IgD-negative memory B cell (primary cell): ENCODE results near the gene BPIFA2. TPM values are rescaled to one million over a fixed set of nuclear protein-coding genes. Genes with fewer than 3 reads are reported as not detected.
"Not testable (repeated sequence)": the region's sequence is repeated elsewhere in the genome, so short reads cannot be mapped to it uniquely, and the experiment has no call there.

ENCODE experiments used
- H3K27ac Mint-ChIP-seq, 3 donors: one replicate each; pipeline ENCODE4 v1.8.0; 2020 to 2022; ENCODE audit warnings: mild to moderate bottlenecking in 3 of 3, mixed read lengths in 3 of 3, moderate library complexity in 1 of 3
- H3K27me3 Mint-ChIP-seq: one replicate; pipeline ENCODE4 v1.8.0; 2021; ENCODE audit warnings: mixed read lengths
- H3K36me3 Mint-ChIP-seq: one replicate; pipeline ENCODE4 v1.8.0; 2020; ENCODE audit warnings: mild to moderate bottlenecking, mixed read lengths
- H3K4me1 Mint-ChIP-seq, 3 donors: one replicate each; pipeline ENCODE4 v1.8.0; 2020 to 2022; ENCODE audit warnings: mixed read lengths in 3 of 3, mild to moderate bottlenecking in 1 of 3
- H3K4me3 Mint-ChIP-seq, 4 donors: one replicate each; pipeline ENCODE4 v1.8.0; 2020 to 2022; ENCODE audit warnings: mild to moderate bottlenecking in 4 of 4, mixed read lengths in 4 of 4, moderate library complexity in 3 of 4
- H3K9me3 Mint-ChIP-seq, 3 donors: one replicate each; pipeline ENCODE4 v1.8.0; 2020 to 2021; ENCODE audit warnings: mixed read lengths in 3 of 3, mild to moderate bottlenecking in 1 of 3
- polyA plus RNA-seq: library from polyadenylated mRNA; unstranded; fragments of 300-500 nt; fragmentation: Illumina TruSeq; gene quantifications from one replicate; pipeline ENCODE4 v1.2.3, GENCODE V29; 2021

BPIFA2 gene
- polyA plus RNA-seq, 1 donor from 2014 or later = not detected

DNA sequence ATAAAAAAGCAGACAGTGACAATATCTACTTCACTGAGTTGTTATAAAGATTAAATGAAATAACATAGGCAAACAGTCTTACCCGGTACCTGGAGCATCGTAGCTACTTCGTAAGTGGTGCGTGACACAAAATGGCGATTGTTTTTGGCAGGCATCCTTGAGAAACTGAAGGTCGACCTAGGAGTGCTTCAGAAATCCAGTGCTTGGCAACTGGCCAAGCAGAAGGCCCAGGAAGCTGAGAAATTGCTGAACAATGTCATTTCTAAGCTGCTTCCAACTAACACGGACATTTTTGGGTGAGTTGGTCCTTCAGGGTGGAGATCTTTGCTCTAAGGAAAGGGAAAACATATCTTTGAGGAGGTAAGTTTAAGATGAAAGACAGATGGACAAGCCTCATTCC is 4.8 kb downstream of the BPIFA2 start:
- H3K36me3 Mint-ChIP-seq = peaks cover 3% of the 10 kb centered on the region
- H3K27me3 Mint-ChIP-seq = peaks cover 3% of the 10 kb centered on the region
- H3K9me3 Mint-ChIP-seq = peaks cover 9 to 18% (median 13%) of the 10 kb centered on the region in 3 donors
- no peak overlapping the region for H3K4me3 Mint-ChIP-seq
- H3K27ac Mint-ChIP-seq = no peak overlapping the region
- no peaks in the 10 kb centered on the region for H3K4me1 Mint-ChIP-seq

DNA sequence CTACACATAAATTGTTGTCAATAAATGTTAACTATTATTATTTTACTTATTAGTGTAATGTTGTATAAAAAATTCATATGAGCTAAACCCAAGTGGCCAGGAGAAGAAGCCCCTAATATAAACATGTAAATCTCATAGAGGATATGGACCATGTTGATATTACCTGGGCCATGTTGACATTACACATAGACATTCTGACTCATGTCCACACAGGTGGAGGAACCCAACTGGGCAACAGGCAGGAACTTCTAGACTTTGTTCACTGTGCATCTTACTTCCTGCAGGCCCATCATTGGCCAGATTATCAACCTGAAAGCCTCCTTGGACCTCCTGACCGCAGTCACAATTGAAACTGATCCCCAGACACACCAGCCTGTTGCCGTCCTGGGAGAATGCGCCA is 7.2 kb downstream of the BPIFA2 start:
- H3K36me3 Mint-ChIP-seq = no peaks in the 10 kb centered on the region
- peaks cover 2% of the 10 kb centered on the region for H3K27me3 Mint-ChIP-seq
- no peaks in the 10 kb centered on the region for H3K4me1 Mint-ChIP-seq
- no peak overlapping the region for H3K27ac Mint-ChIP-seq
- H3K4me3 Mint-ChIP-seq = no peak overlapping the region
- H3K9me3 Mint-ChIP-seq = peaks cover 2 to 9% (median 6%) of the 10 kb centered on the region in 3 donors

DNA sequence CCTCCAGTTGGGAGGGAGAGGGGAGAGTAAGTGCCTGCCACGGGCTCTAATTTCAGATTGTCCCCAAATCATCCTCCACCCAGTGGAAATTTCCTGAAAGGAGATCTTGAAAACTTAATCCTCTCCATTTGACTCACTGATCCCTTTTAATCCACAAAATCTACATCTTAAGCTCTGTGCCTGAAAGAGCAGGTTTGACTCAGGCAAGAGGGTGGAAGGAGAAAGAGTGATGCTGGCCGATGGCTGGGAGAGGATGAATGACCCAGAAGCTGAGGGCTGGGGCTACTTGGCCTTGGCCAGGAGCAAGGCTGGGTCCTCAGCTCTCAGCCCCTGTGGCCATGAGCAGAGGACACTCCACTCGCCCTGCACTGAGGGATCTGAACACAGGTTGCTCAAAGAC is 8.1 kb downstream of the BPIFA2 start:
- Mint-ChIP-seq H3K27ac (no peak overlapping the region), H3K4me3 (no peak overlapping the region), H3K36me3 (no peaks in the 10 kb centered on the region), H3K27me3 (no peaks in the 10 kb centered on the region), H3K9me3 (peaks cover 0 to 2% (median 0%) of the 10 kb centered on the region in 3 donors), H3K4me1 (no peaks in the 10 kb centered on the region)

DNA sequence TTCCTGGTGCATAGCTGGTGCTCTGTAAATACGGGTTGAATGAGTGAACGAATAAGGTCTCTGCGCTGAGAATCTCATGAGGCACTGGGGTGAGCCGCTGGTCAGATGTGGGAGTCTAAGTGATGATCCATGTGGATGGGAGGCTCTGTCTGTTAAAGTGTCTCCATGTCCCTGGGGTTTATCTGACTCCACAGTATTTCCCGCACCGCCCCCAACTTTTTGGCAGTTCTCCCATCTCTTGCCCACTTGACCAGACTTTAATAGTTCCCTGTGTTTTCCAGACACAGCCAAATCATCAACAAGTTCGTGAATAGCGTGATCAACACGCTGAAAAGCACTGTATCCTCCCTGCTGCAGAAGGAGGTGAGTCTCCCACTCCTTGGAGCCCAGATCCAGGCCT is 9.9 kb downstream of the BPIFA2 start:
- Mint-ChIP-seq H3K27ac (no peak overlapping the region), H3K4me3 (no peak overlapping the region), H3K27me3 (no peaks in the 10 kb centered on the region), H3K4me1 (no peaks in the 10 kb centered on the region), H3K36me3 (peaks cover 2% of the 10 kb centered on the region), H3K9me3 (no peaks in the 10 kb centered on the region)

DNA sequence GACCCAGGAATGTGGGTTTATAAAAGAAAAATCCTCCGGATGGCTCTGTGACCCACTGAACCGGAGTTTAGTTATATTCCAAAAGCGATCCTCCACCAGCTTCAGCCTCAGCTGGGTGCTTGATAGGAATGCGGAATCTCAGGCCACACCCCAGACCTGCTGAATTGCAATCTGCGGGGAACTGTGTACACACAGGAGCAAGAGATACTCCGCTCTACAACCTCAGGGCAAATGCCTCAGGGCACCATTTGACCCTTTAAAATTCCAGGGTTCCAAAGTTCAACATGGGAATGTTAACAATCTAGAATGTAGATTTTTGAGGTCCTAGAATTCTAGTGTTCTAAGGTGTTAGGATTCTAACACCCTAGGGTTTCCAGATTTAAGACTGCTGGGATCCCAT is 10.8 kb downstream of the BPIFA2 start:
- H3K27ac Mint-ChIP-seq = no peak overlapping the region
- H3K9me3 Mint-ChIP-seq = peaks cover 0 to 7% (median 4%) of the 10 kb centered on the region in 3 donors
- no peaks in the 10 kb centered on the region for H3K27me3 Mint-ChIP-seq
- H3K4me1 Mint-ChIP-seq = no peaks in the 10 kb centered on the region
- H3K4me3 Mint-ChIP-seq = no peak overlapping the region
- peaks cover 4% of the 10 kb centered on the region for H3K36me3 Mint-ChIP-seq

DNA sequence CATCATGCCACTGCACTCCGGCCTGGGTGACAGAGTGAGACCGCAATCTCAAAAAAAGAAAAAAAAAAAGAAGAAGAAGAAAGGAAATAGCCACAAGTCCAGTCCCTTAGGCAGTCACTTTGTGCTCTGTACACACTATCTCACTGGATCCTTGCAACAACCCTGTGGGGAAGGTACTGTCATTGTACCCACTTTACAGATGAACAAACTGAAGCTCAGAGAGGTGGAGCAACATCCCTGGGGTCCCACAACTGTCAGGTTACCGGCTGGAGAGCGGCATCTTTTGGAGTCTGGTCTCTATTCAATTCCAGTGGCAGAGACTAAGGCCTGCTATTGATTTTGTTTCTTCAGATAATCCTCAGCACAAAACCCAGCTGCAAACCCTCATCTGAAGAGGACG is 12.2 kb downstream of the BPIFA2 start:
- H3K27ac Mint-ChIP-seq = no peak overlapping the region
- no peaks in the 10 kb centered on the region for H3K4me1 Mint-ChIP-seq
- peaks cover 0 to 7% (median 4%) of the 10 kb centered on the region in 3 donors for H3K9me3 Mint-ChIP-seq
- H3K4me3 Mint-ChIP-seq = no peak overlapping the region
- H3K36me3 Mint-ChIP-seq = peaks cover 4% of the 10 kb centered on the region
- no peaks in the 10 kb centered on the region for H3K27me3 Mint-ChIP-seq

DNA sequence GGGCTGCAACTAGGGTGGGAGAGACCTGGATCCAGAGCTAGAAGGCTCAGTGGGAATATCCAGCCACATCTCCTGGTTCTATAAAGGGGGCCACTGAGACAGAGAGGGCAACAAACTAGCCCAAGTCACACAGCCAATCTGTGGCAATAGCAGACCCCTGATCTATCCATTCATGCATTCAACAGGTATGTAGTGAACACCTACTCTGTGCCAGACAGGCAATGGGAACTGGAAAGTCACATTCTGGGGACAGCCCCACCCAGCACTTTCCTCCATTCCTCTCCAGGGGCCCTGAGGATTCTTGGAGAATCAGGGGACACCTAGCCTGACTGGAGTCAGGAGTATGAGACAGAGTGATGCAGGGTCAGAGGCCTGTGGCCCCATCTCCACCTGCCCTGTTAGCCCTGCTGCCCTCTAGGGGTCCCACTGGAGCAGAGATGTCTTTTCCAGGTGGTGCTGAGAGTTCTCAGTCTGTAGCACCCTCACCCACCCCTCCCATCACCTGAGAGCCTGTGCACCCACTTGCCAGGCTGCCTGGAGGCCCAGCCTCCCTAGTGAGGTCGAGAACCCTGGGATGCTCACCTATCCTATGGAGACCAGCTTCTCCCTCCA is 13.6 kb downstream of the BPIFA2 start:
- Mint-ChIP-seq H3K36me3 (peaks cover 4% of the 10 kb centered on the region), H3K9me3 (peaks cover 0 to 7% (median 4%) of the 10 kb centered on the region in 3 donors), H3K27me3 (no peaks in the 10 kb centered on the region), H3K4me3 (no peak overlapping the region), H3K27ac (no peak overlapping the region), H3K4me1 (no peaks in the 10 kb centered on the region)

DNA sequence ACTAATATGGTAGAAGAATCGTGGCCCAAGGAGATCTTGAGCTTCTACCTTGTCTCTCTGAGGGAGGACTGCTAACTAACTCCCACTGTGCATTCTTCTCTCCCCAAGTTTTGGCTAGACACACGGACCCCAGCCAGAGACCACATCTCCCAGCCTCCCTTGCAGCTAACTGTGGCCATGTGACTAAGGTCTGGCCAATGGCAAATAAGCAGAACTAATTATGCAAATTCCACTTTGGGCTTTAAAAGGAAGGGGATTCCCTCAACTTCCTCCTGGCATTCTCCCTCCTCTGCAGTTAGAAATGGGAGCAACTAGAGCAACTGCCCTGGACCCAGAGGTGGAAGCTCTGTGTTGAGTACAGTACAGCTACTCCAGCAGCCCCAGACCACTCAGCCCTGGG is 15.4 kb downstream of the BPIFA2 start:
- H3K4me3 Mint-ChIP-seq = no peak overlapping the region
- H3K27ac Mint-ChIP-seq = no peak overlapping the region
- H3K4me1 Mint-ChIP-seq = no peaks in the 10 kb centered on the region
- peaks cover 4% of the 10 kb centered on the region for H3K36me3 Mint-ChIP-seq
- peaks cover 0 to 7% (median 4%) of the 10 kb centered on the region in 3 donors for H3K9me3 Mint-ChIP-seq
- H3K27me3 Mint-ChIP-seq = no peaks in the 10 kb centered on the region

DNA sequence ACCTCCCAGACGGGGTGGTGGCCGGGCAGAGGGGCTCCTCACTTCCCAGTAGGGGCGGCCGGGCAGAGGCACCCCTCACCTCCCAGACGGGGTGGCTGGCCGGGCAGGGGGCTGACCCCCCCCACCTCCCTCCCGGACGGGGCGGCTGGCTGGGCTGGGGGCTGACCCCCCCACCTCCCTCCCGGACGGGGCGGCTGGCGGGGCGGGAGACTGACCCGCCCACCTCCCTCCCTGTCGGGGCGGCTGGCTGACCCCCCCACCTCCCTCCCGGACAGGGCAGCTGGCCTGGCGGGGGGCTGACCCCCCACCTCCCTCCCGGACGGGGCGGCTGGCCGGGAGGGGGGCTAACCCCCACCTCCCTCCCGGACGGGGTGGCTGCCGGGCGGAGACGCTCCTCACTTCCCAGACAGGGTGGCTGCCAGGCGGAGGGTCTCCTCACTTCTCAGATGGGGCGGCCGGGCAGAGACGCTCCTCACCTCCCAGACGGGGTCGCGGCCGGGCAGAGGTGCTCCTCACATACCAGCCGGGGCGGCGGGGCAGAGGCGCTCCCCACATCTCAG is 17.2 kb downstream of the BPIFA2 start:
- not testable (repeated sequence) for H3K27me3 Mint-ChIP-seq, H3K4me1 Mint-ChIP-seq, H3K36me3 Mint-ChIP-seq, H3K4me3 Mint-ChIP-seq, H3K9me3 Mint-ChIP-seq, H3K27ac Mint-ChIP-seq

DNA sequence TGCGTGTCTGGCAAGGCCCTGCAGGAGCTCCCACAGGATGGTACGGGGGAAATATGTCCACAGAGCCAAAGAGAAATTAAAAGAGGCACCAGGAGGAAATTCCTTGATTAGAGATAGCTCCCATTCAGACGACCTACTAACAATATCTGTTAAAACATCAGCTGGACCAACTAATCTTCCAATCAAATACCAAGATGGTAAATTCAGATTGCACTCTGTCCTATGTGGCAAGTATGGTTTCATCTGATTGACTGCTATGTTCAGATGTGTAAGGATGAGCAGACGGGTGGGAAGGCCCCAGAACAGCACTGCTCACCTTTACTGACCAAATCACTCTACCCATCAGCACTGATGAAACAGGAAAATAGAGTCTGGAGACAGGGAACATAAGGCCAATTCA is 19.5 kb downstream of the BPIFA2 start:
- H3K4me3 Mint-ChIP-seq = no peak overlapping the region
- no peaks in the 10 kb centered on the region for H3K4me1 Mint-ChIP-seq
- H3K36me3 Mint-ChIP-seq = peaks cover 5% of the 10 kb centered on the region
- peaks cover 0 to 7% (median 4%) of the 10 kb centered on the region in 3 donors for H3K9me3 Mint-ChIP-seq
- H3K27me3 Mint-ChIP-seq = peaks cover 8% of the 10 kb centered on the region
- H3K27ac Mint-ChIP-seq = no peak overlapping the region

DNA sequence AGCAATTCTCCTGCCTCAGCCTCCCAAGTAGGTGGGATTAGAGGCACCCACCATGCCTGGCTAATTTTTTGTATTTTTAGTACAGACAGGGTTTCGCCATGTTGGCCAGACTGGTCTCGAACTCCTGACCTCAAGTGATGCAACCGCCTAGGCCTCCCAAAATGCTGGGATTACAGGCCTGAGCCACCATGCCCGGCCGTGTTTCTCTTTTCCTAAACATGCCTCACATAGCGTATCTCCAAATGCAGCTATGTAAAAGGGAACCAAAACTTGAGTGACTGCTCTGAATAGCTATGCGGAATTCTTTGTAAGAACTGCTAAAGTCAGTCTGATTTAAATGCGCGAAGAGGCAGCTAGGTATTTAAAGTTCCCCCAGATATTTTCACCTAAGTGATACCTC is 20.5 kb downstream of the BPIFA2 start:
- Mint-ChIP-seq H3K9me3 (peaks cover 0 to 2% (median under 1%) of the 10 kb centered on the region in 3 donors), H3K27me3 (peaks cover 10% of the 10 kb centered on the region), H3K36me3 (peaks cover 3% of the 10 kb centered on the region), H3K27ac (no peak overlapping the region), H3K4me3 (no peak overlapping the region), H3K4me1 (no peaks in the 10 kb centered on the region)

DNA sequence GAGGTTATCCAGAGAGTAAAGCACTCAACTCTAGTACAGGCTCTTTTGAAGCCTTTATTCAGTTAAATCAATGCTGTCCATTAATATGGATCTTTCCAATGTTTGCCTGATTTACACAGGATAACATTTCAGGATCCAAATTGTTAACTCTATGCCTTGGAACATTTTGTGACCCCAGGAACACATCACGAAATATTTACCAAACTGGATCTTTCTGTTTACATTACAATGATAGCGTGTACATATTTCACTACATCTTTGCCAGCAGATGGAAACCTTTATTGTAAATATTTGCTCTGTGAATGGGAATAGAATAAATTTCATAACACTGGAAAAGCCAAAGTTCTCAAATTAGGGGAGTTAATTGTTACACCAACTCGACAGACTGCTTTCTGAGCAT is 23.5 kb downstream of the BPIFA2 start:
- H3K9me3 Mint-ChIP-seq = no peaks in the 10 kb centered on the region
- H3K4me1 Mint-ChIP-seq = no peaks in the 10 kb centered on the region
- H3K27me3 Mint-ChIP-seq = peaks cover 17% of the 10 kb centered on the region
- no peak overlapping the region for H3K4me3 Mint-ChIP-seq
- H3K27ac Mint-ChIP-seq = no peak overlapping the region
- H3K36me3 Mint-ChIP-seq = peaks cover 2% of the 10 kb centered on the region

DNA sequence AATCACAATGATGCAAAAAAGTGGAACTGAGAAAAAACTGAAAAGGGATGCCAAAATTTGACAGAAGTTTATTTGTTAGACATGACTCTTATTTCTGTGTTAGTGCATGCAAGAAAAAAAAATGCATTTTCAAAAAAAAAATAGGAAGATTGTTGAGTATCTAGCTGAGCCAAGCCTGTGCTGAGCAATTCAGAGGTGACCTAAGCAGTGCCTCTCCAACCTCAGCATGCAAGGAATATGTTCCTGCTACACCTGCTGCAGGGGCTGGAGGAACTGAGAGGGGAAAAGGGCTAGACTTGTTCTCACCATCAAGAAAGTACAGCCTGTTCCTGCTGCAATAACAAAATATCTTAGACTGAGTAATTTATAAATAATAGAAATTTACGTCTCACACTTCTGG is 24.0 kb downstream of the BPIFA2 start:
- no peak overlapping the region for H3K4me3 Mint-ChIP-seq
- peak overlapping the region in 1 of 3 donors; percentile 39 for H3K27ac Mint-ChIP-seq
- H3K27me3 Mint-ChIP-seq = peaks cover 18% of the 10 kb centered on the region
- no peaks in the 10 kb centered on the region for H3K9me3 Mint-ChIP-seq
- peaks cover 2% of the 10 kb centered on the region for H3K36me3 Mint-ChIP-seq
- H3K4me1 Mint-ChIP-seq = no peaks in the 10 kb centered on the region

DNA sequence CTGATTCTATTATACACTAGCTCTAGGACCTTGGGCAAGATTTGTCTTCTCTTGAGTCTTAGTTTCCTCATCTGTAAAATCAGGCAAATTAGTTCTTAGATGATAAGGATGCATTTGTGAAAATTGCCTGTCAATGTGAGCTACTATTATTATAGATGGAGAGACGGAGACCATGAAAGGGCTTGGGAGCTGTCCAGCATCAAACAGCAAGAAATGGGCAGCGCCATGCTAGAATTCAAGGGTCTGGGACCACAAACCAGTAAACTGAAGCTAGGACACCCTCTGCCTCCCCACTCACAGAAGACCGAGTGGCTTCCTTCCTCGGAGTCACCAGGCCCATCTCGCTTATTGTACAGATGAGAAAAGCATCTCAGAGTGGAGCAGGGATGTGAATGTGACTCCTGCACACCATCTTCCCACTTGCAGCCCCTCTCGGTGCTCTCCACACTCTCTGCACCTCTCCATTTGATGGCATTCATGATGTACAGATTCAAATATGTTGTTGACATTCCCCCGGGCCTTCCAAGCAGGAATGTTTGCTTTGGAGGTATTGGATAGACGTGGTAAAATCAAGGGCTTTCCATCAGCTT is 25.0 kb downstream of the BPIFA2 start:
- H3K9me3 Mint-ChIP-seq = no peaks in the 10 kb centered on the region
- no peak overlapping the region for H3K4me3 Mint-ChIP-seq
- H3K4me1 Mint-ChIP-seq = no peaks in the 10 kb centered on the region
- H3K36me3 Mint-ChIP-seq = peaks cover 2% of the 10 kb centered on the region
- H3K27me3 Mint-ChIP-seq = peaks cover 18% of the 10 kb centered on the region
- no peak overlapping the region for H3K27ac Mint-ChIP-seq

DNA sequence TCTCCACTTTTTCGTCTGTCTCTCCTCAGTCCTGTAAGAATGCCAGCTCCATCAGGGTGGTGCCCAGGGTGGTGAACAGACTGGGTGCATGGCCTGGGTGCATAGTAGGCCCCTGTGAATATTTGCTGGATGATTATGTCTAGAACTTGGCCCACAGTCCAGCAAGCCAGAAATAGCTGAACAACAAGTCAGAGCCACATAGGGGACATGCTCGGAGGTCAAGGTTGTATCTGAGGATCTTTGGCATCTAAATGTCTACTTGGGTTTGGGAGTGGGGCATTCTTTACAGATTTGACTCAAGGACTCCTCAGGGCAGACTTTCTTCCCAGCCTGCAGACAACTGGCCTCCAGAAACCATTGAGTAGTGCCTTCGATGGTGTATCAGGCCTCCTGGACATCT is 31.1 kb downstream of the BPIFA2 start:
- no peak overlapping the region for H3K27ac Mint-ChIP-seq
- peaks cover 17% of the 10 kb centered on the region for H3K27me3 Mint-ChIP-seq
- H3K4me3 Mint-ChIP-seq = no peak overlapping the region
- peaks cover 0 to 2% (median 0%) of the 10 kb centered on the region in 3 donors for H3K9me3 Mint-ChIP-seq
- H3K4me1 Mint-ChIP-seq = no peaks in the 10 kb centered on the region
- no peaks in the 10 kb centered on the region for H3K36me3 Mint-ChIP-seq

DNA sequence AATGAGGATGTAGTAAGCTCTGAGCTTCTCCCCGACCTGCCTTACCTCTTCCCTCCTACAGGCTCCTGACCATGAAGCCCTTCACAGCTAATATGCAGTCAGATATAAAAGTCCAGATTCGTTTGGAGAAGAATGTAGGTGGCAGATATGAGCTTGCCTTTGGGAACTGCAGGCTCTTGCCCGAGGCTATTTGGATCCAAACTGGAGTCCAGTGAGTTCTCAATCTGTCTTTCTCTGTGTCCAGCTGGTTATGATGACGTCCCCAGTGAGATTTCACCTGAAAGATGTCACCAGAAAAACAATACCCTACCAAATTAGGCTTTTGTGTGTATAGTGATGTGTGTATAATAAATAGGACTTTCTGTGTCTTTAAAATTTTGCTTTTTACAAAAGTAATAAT is 34.5 kb downstream of the BPIFA2 start:
- H3K4me3 Mint-ChIP-seq = no peak overlapping the region
- H3K27me3 Mint-ChIP-seq = peaks cover 10% of the 10 kb centered on the region
- peaks cover 0 to 2% (median 0%) of the 10 kb centered on the region in 3 donors for H3K9me3 Mint-ChIP-seq
- H3K36me3 Mint-ChIP-seq = no peaks in the 10 kb centered on the region
- no peaks in the 10 kb centered on the region for H3K4me1 Mint-ChIP-seq
- H3K27ac Mint-ChIP-seq = no peak overlapping the region
